HCT116 (cell line): Measurements from ENCODE around the gene ZFHX2. TPM values are rescaled to one million over a fixed set of nuclear protein-coding genes. Genes with fewer than 3 reads are reported as not detected.
A peak's percentile ranks its signal among the peaks of the same experiment; 100 is the strongest.

Experiments used
- ATAC-seq: fragments of 200-7000 bp; cut with Tn5 transposase; 2 replicates; pipeline ENCODE4 v1.9.1; 2020; ENCODE audit warnings: mild to moderate bottlenecking, moderate library complexity
- BruUV-seq: library from RNA; stranded (reverse); fragments of 400-500 nt; replicated peaks from 2 replicates; lab custom pipeline; 2021; lab: Mats Ljungman, UMichigan
- CTCF ChIA-PET: fragments of 300-600 bp; sonication (Branson Sonifier 250); formaldehyde crosslinking; loops from one replicate; lab custom pipeline; 2021; ENCODE audit warnings: antibody characterized with exemption; lab: Charles Lee
- POLR2A ChIA-PET: fragments of 300-600, 350-600 bp; sonication (Branson Sonifier 250); formaldehyde crosslinking; loops from one replicate; lab custom pipeline; 2021; ENCODE audit warnings: antibody characterized with exemption; lab: Charles Lee
- RAD21 ChIA-PET, 2 experiments: fragments of 300-600 bp; sonication (Branson Sonifier 250); formaldehyde crosslinking; loops; one replicate each; lab custom pipeline; 2023; ENCODE audit warnings: low total read pairs in 2 of 2; ENCODE audit not compliant: uncharacterized antibody in 2 of 2, unreplicated experiment in 2 of 2, low non-redundant PET in 1 of 2; lab: Charles Lee
- DNase-seq: peaks from one replicate; pipeline ENCODE4 v3.0.0-alpha.2; 2010; ENCODE audit warnings: low read depth, low spot score
- H2AFZ ChIP-seq: fragments of 200-600 bp; shearing (Covaris generic), sonication (generic); 2 replicates; pipeline ENCODE4 v1.6.1; 2017; ENCODE audit warnings: low read depth, mixed run types, mixed read lengths, antibody characterized with exemption, low read length; ENCODE audit not compliant: poor library complexity, severe bottlenecking
- H3K27ac ChIP-seq: 2 replicates; pipeline ENCODE4 v1.5.1; 2012; ENCODE audit warnings: low read depth, low read length
- H3K27me3 ChIP-seq: fragments of 200-600 bp; sonication (generic); 2 replicates; pipeline ENCODE4 v1.6.1; 2016; ENCODE audit warnings: mixed run types, low read length, mixed read lengths; ENCODE audit not compliant: insufficient read depth
- H3K36me3 ChIP-seq, 2 experiments: fragments of 200-500 bp in 1 of 2; fragments of 200-600 bp in 1 of 2; sonication (Bioruptor generic) in 1 of 2; sonication (generic) in 1 of 2; 2 replicates each; pipeline versions ENCODE4 v1.5.1 to v1.6.1; 2014 to 2016; ENCODE audit warnings: low read length in 2 of 2, inconsistent platforms in 1 of 2, mixed read lengths in 1 of 2, mixed run types in 1 of 2; ENCODE audit not compliant: insufficient read depth in 2 of 2, control insufficient read depth in 1 of 2
- H3K4me1 ChIP-seq, 2 experiments: fragments of 200-600 bp in 1 of 2; sonication (generic) in 1 of 2; 2 replicates each; pipeline versions ENCODE4 v1.5.1 to v1.6.1; 2012 to 2017; ENCODE audit warnings: low read length in 2 of 2, inconsistent platforms in 1 of 2, mild to moderate bottlenecking in 1 of 2, mixed read lengths in 1 of 2, mixed run types in 1 of 2, moderate library complexity in 1 of 2; ENCODE audit not compliant: insufficient read depth in 2 of 2, control insufficient read depth in 1 of 2
- H3K4me2 ChIP-seq: fragments of 200-600 bp; sonication (generic); 2 replicates; pipeline ENCODE4 v1.6.1; 2017; ENCODE audit warnings: mixed run types, low read length, mixed read lengths
- H3K4me3 ChIP-seq, 2 experiments: fragments of 200-600 bp in 1 of 2; sonication (generic) in 1 of 2; replicated peaks in 1 of 2; 2 replicates each; pipeline ENCODE4 v1.5.1; 2011 to 2016; ENCODE audit warnings: low read length in 2 of 2, control low read depth in 1 of 2, low read depth in 1 of 2, mild to moderate bottlenecking in 1 of 2, mixed read lengths in 1 of 2, mixed run types in 1 of 2
- H3K79me2 ChIP-seq: fragments of 200-600 bp; sonication (generic); 2 replicates; pipeline ENCODE4 v1.6.1; 2017; ENCODE audit warnings: mild to moderate bottlenecking, mixed run types, low read length, moderate library complexity, mixed read lengths; ENCODE audit not compliant: insufficient read depth
- H3K9ac ChIP-seq: fragments of 200-600 bp; sonication (generic); 2 replicates; pipeline ENCODE4 v1.6.1; 2016; ENCODE audit warnings: low read length, mixed read lengths
- H3K9me2 ChIP-seq: fragments of 200-600 bp; sonication (generic), shearing (Covaris generic); 2 replicates; pipeline ENCODE4 v1.6.1; 2017; ENCODE audit warnings: mixed run types, mild to moderate bottlenecking, moderate library complexity; ENCODE audit not compliant: insufficient read depth
- H3K9me3 ChIP-seq, 2 experiments: fragments of 200-500 bp in 1 of 2; fragments of 200-600 bp in 1 of 2; sonication (Bioruptor generic) in 1 of 2; sonication (generic) in 1 of 2; 2 replicates each; pipeline ENCODE4 v1.6.1; 2014 to 2017; ENCODE audit warnings: low read length in 2 of 2, mixed read lengths in 2 of 2, inconsistent platforms in 1 of 2, low read depth in 1 of 2, mild to moderate bottlenecking in 1 of 2, mixed run types in 1 of 2, moderate library complexity in 1 of 2; ENCODE audit not compliant: control insufficient read depth in 1 of 2, insufficient read depth in 1 of 2
- H4K20me1 ChIP-seq: fragments of 200-600 bp; sonication (generic), shearing (Covaris generic); 2 replicates; pipeline ENCODE4 v1.6.1; 2017; ENCODE audit warnings: mixed run types, mild to moderate bottlenecking, moderate library complexity; ENCODE audit not compliant: insufficient read depth
- JUND ChIP-seq: IDR thresholded peaks from 2 replicates; pipeline ENCODE4 v1.6.1; 2012
- MAX ChIP-seq: IDR thresholded peaks from 2 replicates; pipeline ENCODE4 v1.6.1; 2012
- POLR2A ChIP-seq: IDR thresholded peaks from 2 replicates; pipeline ENCODE4 v1.7.0; 2011; ENCODE audit warnings: borderline replicate concordance; ENCODE audit not compliant: insufficient read depth, insufficient read length; ENCODE audit errors: extremely low read depth
- POLR2AphosphoS5 ChIP-seq: IDR thresholded peaks from 2 replicates; pipeline ENCODE4 v1.6.1; 2011; ENCODE audit warnings: mild to moderate bottlenecking, low read depth, low read length, moderate library complexity
- ZFX ChIP-seq: fragments of 450-650 bp; IDR thresholded peaks from 2 replicates; pipeline ENCODE4 v1.6.1; 2017
- intact Hi-C: fragments of 100-400 bp; cut with micrococcal nuclease; formaldehyde crosslinking; loops from 2 replicates; pipeline ENCODE4 v1.10.0; 2022
- total RNA-seq: library from RNA; stranded (reverse); gene quantifications from one replicate; pipeline ENCODE4 v1.2.1, GENCODE V29; 2021; ENCODE audit not compliant: unreplicated experiment
- TF ChIP-seq, protein P1 (sequence below), 3 experiments: fragments of 200-600 bp in 1 of 3; sonication (generic) in 1 of 3; IDR thresholded peaks in 2 of 3; conservative IDR thresholded peaks in 1 of 3; 2 replicates each; pipeline ENCODE4 v1.5.1; 2012 to 2017; ENCODE audit warnings: low read depth in 2 of 3, low read length in 2 of 3, antibody characterized with exemption in 1 of 3, borderline replicate concordance in 1 of 3, control low read depth in 1 of 3, mild to moderate bottlenecking in 1 of 3, mixed read lengths in 1 of 3, mixed run types in 1 of 3, moderate library complexity in 1 of 3; ENCODE audit not compliant: insufficient read depth in 1 of 3

Gene ZFHX2
- total RNA-seq, 1 experiment from 2014 or later: 3.6 TPM

- RAD21 ChIA-PET: no interaction called here
- no peak overlapping the region for H3K27ac ChIP-seq
- ATAC-seq: no peak
These were observed 31.6 kb upstream of the ZFHX2 start for GRCh38 chr14:23582906-23583760.

GRCh38 chr14:23580948-23581281 lies 29.4 kb upstream of the ZFHX2 start:
- peak; percentile 56 for ATAC-seq
- BruUV-seq: no TSS peak
- Histone ChIP-seq H2AFZ (no peak overlapping the region), H3K9ac (no peak overlapping the region), H3K9me2 (no peaks in the 10 kb centered on the region), H3K27me3 (no peaks in the 10 kb centered on the region), H3K9me3 (no peaks in the 10 kb centered on the region), H3K79me2 (no peaks in the 10 kb centered on the region), H3K36me3 (no peaks in the 10 kb centered on the region), H3K4me2 (no peak overlapping the region), H4K20me1 (no peaks in the 10 kb centered on the region), H3K4me1 (no peaks in the 10 kb centered on the region), H3K4me3 (no peak overlapping the region), H3K27ac (no peak overlapping the region)
- TF ChIP-seq ZFX: no peak
- TF ChIP-seq, protein P1, sequence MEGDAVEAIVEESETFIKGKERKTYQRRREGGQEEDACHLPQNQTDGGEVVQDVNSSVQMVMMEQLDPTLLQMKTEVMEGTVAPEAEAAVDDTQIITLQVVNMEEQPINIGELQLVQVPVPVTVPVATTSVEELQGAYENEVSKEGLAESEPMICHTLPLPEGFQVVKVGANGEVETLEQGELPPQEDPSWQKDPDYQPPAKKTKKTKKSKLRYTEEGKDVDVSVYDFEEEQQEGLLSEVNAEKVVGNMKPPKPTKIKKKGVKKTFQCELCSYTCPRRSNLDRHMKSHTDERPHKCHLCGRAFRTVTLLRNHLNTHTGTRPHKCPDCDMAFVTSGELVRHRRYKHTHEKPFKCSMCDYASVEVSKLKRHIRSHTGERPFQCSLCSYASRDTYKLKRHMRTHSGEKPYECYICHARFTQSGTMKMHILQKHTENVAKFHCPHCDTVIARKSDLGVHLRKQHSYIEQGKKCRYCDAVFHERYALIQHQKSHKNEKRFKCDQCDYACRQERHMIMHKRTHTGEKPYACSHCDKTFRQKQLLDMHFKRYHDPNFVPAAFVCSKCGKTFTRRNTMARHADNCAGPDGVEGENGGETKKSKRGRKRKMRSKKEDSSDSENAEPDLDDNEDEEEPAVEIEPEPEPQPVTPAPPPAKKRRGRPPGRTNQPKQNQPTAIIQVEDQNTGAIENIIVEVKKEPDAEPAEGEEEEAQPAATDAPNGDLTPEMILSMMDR (IDR thresholded peaks at IDR 0.05 in 2 of 3, conservative IDR thresholded peaks at IDR 0.05 in 1 of 3; ENCODE audit: borderline replicate concordance in 1 of 3, insufficient read depth in 1 of 3, low read depth in 2 of 3, low read length in 2 of 3): 0 out of 6 replicates have a peak, but pooled peaks of 2 of the 3 experiments have one; percentile 8 to 9
- intact Hi-C loops: no loop called here
- ChIA-PET RAD21 (no interaction called here), CTCF (interaction anchor here (1.1 to 1.2 kb wide), 2 partner anchors 8 to 12 kb away, joined by 3 to 5 read pairs; no protein-coding TSS in a partner anchor), POLR2A (no interaction called here)
- DNase-seq: peak; percentile 43

More at GRCh38 chr14:23582906-23583760, 31.6 kb upstream of the ZFHX2 start:
- Histone ChIP-seq H3K27me3 (no peaks in the 10 kb centered on the region), H3K9me2 (no peaks in the 10 kb centered on the region), H3K4me2 (no peak overlapping the region)
- no TSS peak for BruUV-seq
- TF ChIP-seq JUND (no peak), MAX (no peak), POLR2AphosphoS5 (no peak), POLR2A (no peak)
- TF ChIP-seq, all 23 proteins: peak for 0
- Histone ChIP-seq H4K20me1 (no peaks in the 10 kb centered on the region), H3K79me2 (no peaks in the 10 kb centered on the region), H3K9me3 (no peaks in the 10 kb centered on the region), H2AFZ (no peak overlapping the region), H3K36me3 (no peaks in the 10 kb centered on the region), H3K9ac (no peak overlapping the region), H3K4me1 (no peaks in the 10 kb centered on the region), H3K4me3 (no peak overlapping the region)
- DNase-seq: no peak
- intact Hi-C loops: no loop called here
- CTCF ChIA-PET: no interaction called here
- POLR2A ChIA-PET: interaction anchor here (1.0 kb wide), 1 partner anchor 53 kb away, joined by 3 read pairs; the partner anchor contains the start of gene DHRS2
